HEK293 (cell line): ENCODE results near the gene NKPD1.

Experiments used
- CTCF ChIA-PET: fragments of 350-600 bp; formaldehyde crosslinking; extraction: SDS; loops from one replicate; lab custom pipeline; 2021; ENCODE audit warnings: antibody characterized with exemption; lab: Yijun Ruan, JAX
- POLR2A ChIA-PET: fragments of 300-600 bp; formaldehyde crosslinking; extraction: SDS; loops from one replicate; lab custom pipeline; 2020; ENCODE audit warnings: antibody characterized with exemption, inconsistent platforms; lab: Yijun Ruan, JAX
- H3K27ac ChIP-seq: fragments of 200-500 bp; sonication (Bioruptor generic); 2 replicates; pipeline ENCODE4 v1.5.1; 2014; ENCODE audit warnings: low read depth, low read length, control low read depth, inconsistent platforms; ENCODE audit errors: extremely low read depth
- H3K36me3 ChIP-seq, 2 experiments: fragments of 200-500 bp in 1 of 2; sonication (Bioruptor generic) in 1 of 2; 1 replicate in 1 of 2; 2 replicates in 1 of 2; pipeline ENCODE4 v1.5.1; 2014 to 2017; ENCODE audit warnings: inconsistent platforms in 2 of 2, low read length in 2 of 2; ENCODE audit not compliant: control insufficient read depth in 2 of 2, insufficient read depth in 1 of 2
- H3K4me1 ChIP-seq: fragments of 200-500 bp; sonication (Bioruptor generic); 2 replicates; pipeline ENCODE4 v1.5.1; 2014; ENCODE audit warnings: mild to moderate bottlenecking, low read length, inconsistent platforms; ENCODE audit not compliant: control insufficient read depth, insufficient read depth
- H3K4me3 ChIP-seq: 2 replicates; pipeline ENCODE4 v1.5.1; 2011; ENCODE audit warnings: low read depth, mild to moderate bottlenecking, control low read depth, low read length, moderate library complexity
- H3K9me3 ChIP-seq: fragments of 200-500 bp; sonication (Bioruptor generic); 2 replicates; pipeline ENCODE4 v1.5.1; 2014; ENCODE audit warnings: low read depth, low read length, inconsistent platforms; ENCODE audit not compliant: control insufficient read depth, insufficient read depth
- KLF1 ChIP-seq: fragments of 450-650 bp; formaldehyde crosslinking; IDR thresholded peaks from 2 replicates; pipeline ENCODE4 v1.5.1; 2016; ENCODE audit warnings: missing biosample characterization, missing genetic modification characterization
- KLF7 ChIP-seq: fragments of 450-650 bp; formaldehyde crosslinking; IDR thresholded peaks from 2 replicates; pipeline ENCODE4 v1.5.1; 2016; ENCODE audit warnings: missing biosample characterization, missing genetic modification characterization, borderline replicate concordance
- MEIS1 ChIP-seq: sonication (generic); formaldehyde crosslinking; IDR thresholded peaks from 2 replicates; pipeline ENCODE4 v1.8.1; 2022; ENCODE audit warnings: missing genetic modification reagents, mild to moderate bottlenecking, borderline replicate concordance
- SCRT1 ChIP-seq: fragments of 450-650 bp; formaldehyde crosslinking; IDR thresholded peaks from 2 replicates; pipeline ENCODE4 v1.5.1; 2016; ENCODE audit warnings: missing biosample characterization, missing genetic modification characterization, borderline replicate concordance
- SCRT2 ChIP-seq: fragments of 450-650 bp; formaldehyde crosslinking; IDR thresholded peaks from 2 replicates; pipeline ENCODE4 v1.5.1; 2016; ENCODE audit warnings: missing biosample characterization, missing genetic modification characterization
- ZBTB26 ChIP-seq: fragments of 450-650 bp; formaldehyde crosslinking; optimal IDR thresholded peaks from 2 replicates; pipeline ENCODE3; 2016; ENCODE audit warnings: missing biosample characterization, mild to moderate bottlenecking, missing genetic modification characterization
- ZFP3 ChIP-seq: fragments of 450-650 bp; formaldehyde crosslinking; IDR thresholded peaks from 2 replicates; pipeline ENCODE4 v1.5.1; 2016; ENCODE audit warnings: low read depth, missing biosample characterization, missing genetic modification characterization
- ZFP69B ChIP-seq: fragments of 450-650 bp; formaldehyde crosslinking; IDR thresholded peaks from 2 replicates; pipeline ENCODE4 v1.5.1; 2016; ENCODE audit warnings: missing biosample characterization, missing genetic modification characterization
- ZNF10 ChIP-seq: fragments of 450-650 bp; formaldehyde crosslinking; IDR thresholded peaks from 2 replicates; pipeline ENCODE4 v1.5.1; 2017; ENCODE audit warnings: missing biosample characterization, missing genetic modification characterization
- ZNF175 ChIP-seq: fragments of 450-650 bp; formaldehyde crosslinking; IDR thresholded peaks from 2 replicates; pipeline ENCODE4 v1.5.1; 2016; ENCODE audit warnings: missing biosample characterization, missing genetic modification characterization
- ZNF2 ChIP-seq: fragments of 450-650 bp; formaldehyde crosslinking; IDR thresholded peaks from 2 replicates; pipeline ENCODE4 v1.5.1; 2016; ENCODE audit warnings: missing biosample characterization, missing genetic modification characterization
- ZNF221 ChIP-seq: fragments of 450-650 bp; formaldehyde crosslinking; IDR thresholded peaks from 2 replicates; pipeline ENCODE4 v1.5.1; 2017; ENCODE audit warnings: missing biosample characterization, missing genetic modification characterization, borderline replicate concordance
- ZNF362 ChIP-seq: fragments of 450-650 bp; formaldehyde crosslinking; IDR thresholded peaks from 2 replicates; pipeline ENCODE4 v1.5.1; 2016; ENCODE audit warnings: missing biosample characterization, missing genetic modification characterization
- ZNF394 ChIP-seq: fragments of 450-650 bp; formaldehyde crosslinking; IDR thresholded peaks from 2 replicates; pipeline ENCODE4 v1.5.1; 2016; ENCODE audit warnings: missing biosample characterization, missing genetic modification characterization, mild to moderate bottlenecking, moderate library complexity, borderline replicate concordance
- ZNF423 ChIP-seq: fragments of 450-650 bp; formaldehyde crosslinking; IDR thresholded peaks from 2 replicates; pipeline ENCODE4 v1.5.1; 2016; ENCODE audit warnings: missing biosample characterization, missing genetic modification characterization
- ZNF501 ChIP-seq: fragments of 450-650 bp; formaldehyde crosslinking; IDR thresholded peaks from 2 replicates; pipeline ENCODE4 v1.5.1; 2016; ENCODE audit warnings: missing biosample characterization, missing genetic modification characterization
- ZNF580 ChIP-seq: fragments of 450-650 bp; formaldehyde crosslinking; IDR thresholded peaks from 2 replicates; pipeline ENCODE4 v1.5.1; 2016; ENCODE audit warnings: missing biosample characterization, missing genetic modification characterization
- ZNF600 ChIP-seq: fragments of 450-650 bp; formaldehyde crosslinking; IDR thresholded peaks from 2 replicates; pipeline ENCODE4 v1.5.1; 2016; ENCODE audit warnings: missing biosample characterization, missing genetic modification characterization
- ZNF610 ChIP-seq: fragments of 450-650 bp; formaldehyde crosslinking; IDR thresholded peaks from 2 replicates; pipeline ENCODE4 v1.5.1; 2016; ENCODE audit warnings: missing biosample characterization, missing genetic modification characterization, borderline replicate concordance
- ZNF747 ChIP-seq: fragments of 450-650 bp; formaldehyde crosslinking; IDR thresholded peaks from 2 replicates; pipeline ENCODE4 v1.5.1; 2016; ENCODE audit warnings: missing biosample characterization, missing genetic modification characterization

Gene NKPD1

GRCh38 chr19:45158503-45159209 lies 2.1 kb downstream of the NKPD1 start:
- H3K36me3 ChIP-seq, result no peaks in the 10 kb centered on the region
- no peak overlapping the region for H3K27ac ChIP-seq
- ChIA-PET POLR2A (no interaction called here), CTCF (interaction anchor here (1.1 to 1.4 kb wide), 2 partner anchors 9 to 181 kb away, joined by 3 to 4 read pairs; no protein-coding TSS in a partner anchor)
- no peaks in the 10 kb centered on the region for H3K9me3 ChIP-seq
- no peaks in the 10 kb centered on the region for H3K4me1 ChIP-seq
- no peak for TF ChIP-seq SCRT2 (tag by site-specific recombination)
- TF ChIP-seq ZNF394 (tag by site-specific recombination), result no peak
- no peak for TF ChIP-seq ZNF501
- TF ChIP-seq ZNF175 (tag by site-specific recombination), result no peak
- TF ChIP-seq ZNF221 (tag by site-specific recombination), result no peak
- TF ChIP-seq KLF7, result no peak
- TF ChIP-seq ZNF580 (tag by site-specific recombination), result no peak
- no peak for TF ChIP-seq ZNF610 (tag by site-specific recombination)
- TF ChIP-seq SCRT1 (tag by site-specific recombination), result no peak
- no peak for TF ChIP-seq ZFP69B
- TF ChIP-seq ZNF423 (tag by site-specific recombination), result no peak
- no peak for TF ChIP-seq ZBTB26
- TF ChIP-seq ZNF747, result no peak
- TF ChIP-seq MEIS1 (CRISPR knock-in tag), result no peak
- TF ChIP-seq ZNF10 (tag by site-specific recombination), result no peak
- no peak for TF ChIP-seq ZFP3
- no peak for TF ChIP-seq ZNF600 (tag by site-specific recombination)
- TF ChIP-seq ZNF362, result no peak
- no peak for TF ChIP-seq ZNF2
- H3K4me3 ChIP-seq, result no peak overlapping the region

- peaks cover 2% of the 10 kb centered on the region; the same call in 1 of the 2 replicates for H3K4me1 ChIP-seq
- CTCF ChIA-PET, result interaction anchor here (0.7 kb wide), 1 partner anchor 22 kb away, joined by 4 read pairs; the partner anchor contains the start of gene BLOC1S3
Measured at GRCh38 chr19:45156751-45157150, 4.0 kb downstream of the NKPD1 start.

More at GRCh38 chr19:45156751-45157150, 4.0 kb downstream of the NKPD1 start:
- Histone ChIP-seq H3K36me3 (no peaks in the 10 kb centered on the region), H3K27ac (no peak overlapping the region), H3K4me3 (no peak overlapping the region), H3K9me3 (no peaks in the 10 kb centered on the region)
- POLR2A ChIA-PET, result no interaction called here
- TF ChIP-seq KLF1 (tag by site-specific recombination) (0 out of 2 replicates have a peak, but pooled peaks have one; percentile 10), ZNF175 (tag by site-specific recombination) (no peak), ZBTB26 (no peak)
